RWPE1 (cell line): ENCODE data around the gene SLC4A1AP.

ENCODE experiments used
- CTCF ChIA-PET: fragments of 350-600 bp; sonication (Branson Sonifier 250); formaldehyde crosslinking; extraction: SDS; loops from one replicate; lab custom pipeline; 2021; lab: Yijun Ruan, JAX
- POLR2A ChIA-PET: fragments of 400-600 bp; formaldehyde crosslinking; extraction: SDS; loops from one replicate; lab custom pipeline; 2020; ENCODE audit warnings: antibody characterized with exemption; ENCODE audit not compliant: low non-redundant PET; lab: Yijun Ruan, JAX
- DNase-seq: peaks from one replicate; pipeline ENCODE4 v3.0.0; 2012; ENCODE audit warnings: low spot score
- H3K27ac ChIP-seq: fragments of 450-650 bp; 2 replicates; pipeline ENCODE4 v1.5.1; 2017
- TF ChIP-seq, protein P1 (sequence below): fragments of 450-650 bp; conservative IDR thresholded peaks from 2 replicates; pipeline ENCODE4 v1.5.1; 2017; ENCODE audit warnings: low read depth, mild to moderate bottlenecking

SLC4A1AP gene

DNA sequence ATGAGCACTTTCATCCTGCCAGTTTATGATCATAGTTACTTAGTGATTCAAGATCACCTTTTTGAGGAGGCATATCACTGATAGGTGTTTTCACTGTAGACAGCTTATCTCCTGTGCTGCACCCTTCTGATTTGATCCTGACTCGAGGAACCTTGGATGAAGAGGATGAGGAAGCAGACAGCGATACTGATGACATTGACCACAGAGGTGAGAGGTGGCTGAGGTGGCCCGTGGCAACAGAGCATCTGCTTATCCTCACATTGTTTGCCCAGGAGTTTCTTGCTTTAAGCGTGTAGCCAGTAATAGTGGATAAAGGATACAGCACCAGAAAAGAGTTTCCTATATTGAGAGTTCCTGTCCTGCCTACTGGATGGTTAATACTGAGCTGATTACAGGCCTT, 16.0 kb upstream of the SLC4A1AP start:
- no peak for DNase-seq
- POLR2A ChIA-PET, result no interaction called here
- CTCF ChIA-PET, result interaction anchor here (0.9 kb wide), 1 partner anchor 21 kb away, joined by 7 read pairs; no protein-coding TSS in a partner anchor
- no peak overlapping the region for H3K27ac ChIP-seq
- TF ChIP-seq, protein P1, sequence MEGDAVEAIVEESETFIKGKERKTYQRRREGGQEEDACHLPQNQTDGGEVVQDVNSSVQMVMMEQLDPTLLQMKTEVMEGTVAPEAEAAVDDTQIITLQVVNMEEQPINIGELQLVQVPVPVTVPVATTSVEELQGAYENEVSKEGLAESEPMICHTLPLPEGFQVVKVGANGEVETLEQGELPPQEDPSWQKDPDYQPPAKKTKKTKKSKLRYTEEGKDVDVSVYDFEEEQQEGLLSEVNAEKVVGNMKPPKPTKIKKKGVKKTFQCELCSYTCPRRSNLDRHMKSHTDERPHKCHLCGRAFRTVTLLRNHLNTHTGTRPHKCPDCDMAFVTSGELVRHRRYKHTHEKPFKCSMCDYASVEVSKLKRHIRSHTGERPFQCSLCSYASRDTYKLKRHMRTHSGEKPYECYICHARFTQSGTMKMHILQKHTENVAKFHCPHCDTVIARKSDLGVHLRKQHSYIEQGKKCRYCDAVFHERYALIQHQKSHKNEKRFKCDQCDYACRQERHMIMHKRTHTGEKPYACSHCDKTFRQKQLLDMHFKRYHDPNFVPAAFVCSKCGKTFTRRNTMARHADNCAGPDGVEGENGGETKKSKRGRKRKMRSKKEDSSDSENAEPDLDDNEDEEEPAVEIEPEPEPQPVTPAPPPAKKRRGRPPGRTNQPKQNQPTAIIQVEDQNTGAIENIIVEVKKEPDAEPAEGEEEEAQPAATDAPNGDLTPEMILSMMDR, result no peak

DNA sequence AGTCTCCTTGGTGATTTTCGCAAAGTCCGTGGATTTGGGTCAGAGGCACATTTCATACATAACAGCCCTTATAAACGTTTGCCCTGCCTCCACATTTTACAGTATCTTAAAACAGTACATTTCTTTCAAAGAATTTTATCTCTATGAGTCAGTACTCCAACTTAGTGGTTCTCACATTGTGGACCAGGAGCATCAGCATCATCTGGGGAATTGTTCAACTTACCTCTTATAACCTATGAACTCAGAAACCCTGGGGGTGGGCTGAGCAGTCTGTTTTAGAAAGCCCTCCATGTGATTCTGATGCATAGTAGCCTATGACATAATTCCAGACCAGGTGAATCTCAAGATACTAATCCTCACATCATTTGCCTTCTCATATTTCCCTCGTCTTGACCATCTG, 12.6 kb upstream of the SLC4A1AP start:
- no peak overlapping the region for H3K27ac ChIP-seq
- ChIA-PET POLR2A (no interaction called here), CTCF (interaction anchor here (0.6 to 1.2 kb wide), 2 partner anchors 12 to 32 kb away, joined by 3 read pairs; no protein-coding TSS in a partner anchor)
- TF ChIP-seq, protein P1, result no peak
- no peak for DNase-seq

DNA sequence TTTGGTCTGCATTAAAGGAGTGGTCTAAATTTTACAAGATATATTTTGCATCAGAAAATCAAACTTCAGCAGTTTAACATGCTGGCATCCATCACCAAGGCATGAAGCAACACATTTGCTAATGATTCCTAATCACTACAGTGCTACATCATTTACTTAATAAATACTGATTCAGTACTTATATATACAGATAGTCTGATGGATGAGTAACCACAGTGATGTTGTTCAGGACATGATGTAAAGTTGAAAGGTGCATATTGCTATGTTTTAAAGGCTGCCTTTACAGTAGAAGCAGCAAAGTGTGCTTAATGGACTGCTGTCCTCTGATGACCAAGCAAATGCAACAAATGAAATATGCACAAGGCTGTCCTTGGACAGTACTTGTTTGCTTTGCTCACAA, 11.3 kb upstream of the SLC4A1AP start:
- ChIA-PET POLR2A (no interaction called here), CTCF (no interaction called here)
- DNase-seq, result no peak
- H3K27ac ChIP-seq, result no peak overlapping the region
- TF ChIP-seq, protein P1, result no peak

DNA sequence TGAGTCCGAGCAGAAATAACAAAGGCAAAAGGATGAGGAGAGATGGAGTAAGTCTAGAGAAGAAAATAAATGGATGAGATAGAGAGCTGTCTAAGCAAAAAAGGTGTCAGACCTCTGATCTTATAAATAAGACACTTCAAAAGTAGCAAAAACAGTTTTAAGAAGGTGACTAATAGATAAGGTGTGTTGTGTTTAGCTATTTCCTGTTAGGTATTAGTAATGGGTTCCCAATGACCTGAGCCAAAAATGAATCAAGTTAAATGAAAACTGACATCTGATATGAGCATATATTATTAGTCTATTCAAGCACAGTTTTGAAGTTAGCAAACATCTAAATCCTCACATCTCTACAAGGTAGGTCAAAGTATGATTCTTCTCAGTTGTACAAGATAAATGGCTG, 10.9 kb upstream of the SLC4A1AP start:
- POLR2A ChIA-PET, result no interaction called here
- H3K27ac ChIP-seq, result no peak overlapping the region
- DNase-seq, result no peak
- CTCF ChIA-PET, result no interaction called here
- TF ChIP-seq, protein P1, result no peak

DNA sequence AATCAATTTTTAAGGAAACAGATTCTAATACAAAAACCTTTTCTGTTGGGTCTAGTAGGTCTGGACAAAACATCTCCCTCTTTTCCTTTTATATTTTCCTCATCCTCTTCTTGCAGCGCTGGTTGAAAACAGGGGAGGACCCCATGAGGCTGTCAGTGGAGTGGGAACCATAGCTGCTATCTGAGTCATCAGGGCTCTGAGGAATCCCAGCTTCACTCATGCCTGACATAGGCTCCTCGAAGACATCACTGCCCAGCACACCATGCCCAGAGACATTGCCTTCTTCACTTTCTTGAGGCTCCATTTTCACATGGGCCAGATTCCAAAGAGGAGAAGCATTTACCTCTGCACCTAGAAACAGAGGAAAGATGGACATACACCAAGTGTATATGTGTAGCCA, 10.3 kb upstream of the SLC4A1AP start:
- no peak for DNase-seq
- TF ChIP-seq, protein P1, result no peak
- POLR2A ChIA-PET, result interaction anchor here (0.6 kb wide), 1 partner anchor 117 kb away, joined by 3 read pairs; no protein-coding TSS in a partner anchor
- CTCF ChIA-PET, result interaction anchor here (0.5 to 0.6 kb wide), 2 partner anchors 373 to 1160 kb away, joined by 3 to 4 read pairs; no protein-coding TSS in a partner anchor
- no peak overlapping the region for H3K27ac ChIP-seq

DNA sequence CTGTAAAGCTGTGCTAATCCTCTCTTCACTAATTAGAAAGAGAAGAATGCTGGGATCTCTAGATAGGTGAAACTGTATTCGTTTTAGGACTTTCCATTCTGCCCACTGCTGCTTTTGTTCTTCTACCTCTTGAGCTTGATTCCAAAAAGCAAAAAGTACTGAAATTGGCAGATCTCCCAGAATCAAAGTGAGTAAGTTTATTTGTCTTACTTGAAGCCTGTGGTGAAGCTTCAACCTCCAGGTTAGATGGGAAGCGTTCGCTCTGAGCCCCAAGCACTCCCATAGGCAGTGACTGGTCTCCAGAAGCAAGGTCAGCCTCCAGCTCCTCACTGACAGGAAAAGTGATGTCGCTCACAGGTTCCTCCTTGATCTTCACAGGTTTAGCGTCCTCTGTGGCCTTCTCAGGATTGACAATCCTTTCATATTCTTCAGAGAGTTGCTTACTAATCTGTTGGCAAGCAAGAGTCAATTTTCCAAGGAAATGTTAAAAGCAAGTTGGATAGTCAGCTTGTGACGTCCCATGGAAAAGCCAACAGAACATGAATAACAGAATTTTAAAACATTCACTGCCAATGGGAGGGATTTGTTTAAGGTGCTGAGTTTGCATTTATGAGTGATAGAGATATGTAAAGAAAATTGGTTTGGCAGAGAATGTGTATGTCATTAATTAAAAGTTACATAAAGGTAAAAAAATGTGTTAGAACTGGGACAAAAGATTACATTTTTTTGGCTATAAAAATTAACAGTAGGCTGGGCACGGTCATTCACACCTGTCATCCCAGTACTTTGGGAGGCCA, 8.3 kb upstream of the SLC4A1AP start:
- POLR2A ChIA-PET, result interaction anchor here (0.6 kb wide), 1 partner anchor 18 kb away, joined by 3 read pairs; no protein-coding TSS in a partner anchor
- TF ChIP-seq, protein P1, result no peak
- no peak for DNase-seq
- CTCF ChIA-PET, result no interaction called here
- H3K27ac ChIP-seq, result no peak overlapping the region
